GM19328 (cell line): ENCODE measurements around the gene OR4M1.
"Not testable (repeated sequence)": the region's sequence is repeated elsewhere in the genome, so short reads cannot be mapped to it uniquely, and the experiment has no call there.

Experiments
- ATAC-seq: cut with Tn5 transposase; IDR thresholded peaks from one replicate; pipeline ENCODE4 v1.9.1; 2021; ENCODE audit warnings: mild to moderate bottlenecking, moderate library complexity; ENCODE audit not compliant: unreplicated experiment

OR4M1 gene

GRCh38 chr14:19773204-19773603, at the start of gene OR4M1:
Gene OR4M1 (plus strand): TSS chr14:19773504. CDS start chr14:19780323, 6,819 bp downstream.
- ATAC-seq, result not testable (repeated sequence)

DNA sequence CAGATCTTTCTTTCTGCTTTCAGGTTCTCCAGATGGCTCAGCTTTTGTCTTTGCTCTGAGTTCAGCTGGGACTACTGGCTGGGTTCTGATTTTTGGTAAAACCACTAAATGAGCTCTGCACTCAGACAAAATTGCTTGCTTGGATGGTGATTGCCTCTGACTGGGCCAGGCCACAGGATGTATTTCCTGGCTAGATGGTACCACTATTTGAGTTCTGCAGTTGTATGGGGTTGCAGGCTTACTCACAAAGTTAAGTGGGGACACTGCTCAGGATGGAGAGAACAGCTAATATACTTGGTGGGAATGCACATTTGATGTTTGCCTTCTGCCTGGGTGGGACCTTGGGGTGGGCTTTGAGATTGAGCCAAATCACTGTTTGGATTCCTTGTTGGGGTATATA, 43.9 kb upstream of the OR4M1 start:
- no peak for ATAC-seq

- no peak for ATAC-seq
Observed at GRCh38 chr14:19729763-19730162, 43.5 kb upstream of the OR4M1 start.

DNA sequence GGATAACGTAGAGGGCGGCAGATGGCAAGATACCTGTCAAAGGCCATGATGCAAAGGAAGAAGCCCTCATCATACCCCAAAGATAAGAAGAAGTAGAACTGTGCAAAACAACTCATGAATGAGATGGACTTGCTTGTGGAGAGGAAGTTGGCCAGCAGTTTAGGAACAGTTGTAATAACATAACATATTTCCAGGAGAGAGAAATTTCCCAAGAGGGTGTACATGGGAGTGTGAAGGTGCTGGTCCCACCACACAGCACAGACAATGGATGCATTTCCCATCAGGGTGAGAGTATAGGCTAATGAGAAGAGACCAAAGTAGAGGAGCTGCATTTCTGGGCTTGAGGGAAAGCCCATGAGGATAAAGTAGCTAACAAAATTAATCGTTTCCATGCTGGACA, 39.4 kb upstream of the OR4M1 start:
- ATAC-seq, result not testable (repeated sequence)

DNA sequence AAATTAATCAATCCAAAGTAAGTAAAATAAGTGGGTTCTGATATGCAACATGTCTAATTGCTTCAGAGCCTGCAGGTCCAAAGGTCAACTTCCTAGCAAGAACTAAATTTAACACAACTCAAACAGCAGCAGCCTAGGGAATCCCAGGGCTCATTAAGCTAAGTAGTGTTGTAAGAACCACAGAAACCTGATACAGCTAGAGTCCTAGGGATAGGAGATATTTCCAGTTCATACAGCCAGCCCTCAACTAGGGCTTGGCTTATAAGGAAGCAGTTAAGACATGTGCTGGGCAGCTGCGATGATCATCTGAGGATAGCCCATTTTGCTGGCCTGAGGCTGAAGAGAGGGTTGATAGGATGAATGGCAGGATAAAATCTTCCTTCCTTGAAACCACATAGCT, 30.0 kb upstream of the OR4M1 start, which contains the start of gene OR4Q3:
OR4Q3 (plus strand) TSS at position 316 of the 400 bp plus-strand sequence.
- no peak for ATAC-seq

DNA sequence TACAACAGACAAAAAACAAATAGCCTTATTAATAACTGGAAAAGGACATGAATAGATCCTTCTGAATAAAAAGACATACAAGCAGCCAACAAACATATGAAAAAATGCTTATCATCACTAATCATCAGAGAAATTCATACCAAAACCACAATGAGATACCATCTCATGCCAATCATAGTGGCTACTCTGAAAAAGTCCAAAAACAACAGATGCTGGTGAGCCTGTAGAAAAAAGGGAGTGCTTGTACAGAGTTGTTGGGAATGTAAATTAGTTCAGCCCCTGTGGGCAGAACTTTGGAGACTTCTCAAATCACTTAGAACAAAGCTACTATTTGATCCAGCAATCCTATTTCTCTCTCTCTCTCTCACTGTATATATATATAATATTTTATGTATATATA, 21.0 kb upstream of the OR4M1 start:
- ATAC-seq, result not testable (repeated sequence)

- ATAC-seq, result no peak
Observed at GRCh38 chr14:19754172-19754571, 19.1 kb upstream of the OR4M1 start.

DNA sequence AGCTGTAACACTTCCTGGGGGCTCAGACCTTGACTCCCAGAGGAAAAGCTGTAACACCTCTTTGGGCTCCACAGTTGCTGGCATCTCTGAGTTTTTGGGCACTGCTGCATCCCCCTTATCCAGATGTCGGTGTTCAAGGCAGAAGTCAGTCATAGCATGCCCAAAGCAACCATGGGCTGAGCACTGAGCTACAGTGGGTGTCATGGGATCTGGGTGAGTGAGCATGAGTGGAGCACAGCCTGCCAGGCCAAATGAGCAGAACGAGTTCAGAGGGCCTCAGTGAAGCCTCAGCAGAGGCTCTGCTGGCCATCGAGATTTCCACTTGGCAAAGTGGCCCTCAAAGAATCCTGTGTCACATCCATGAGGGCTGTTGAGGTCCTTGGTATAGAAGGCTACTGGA, 1.8 kb upstream of the OR4M1 start:
- not testable (repeated sequence) for ATAC-seq

DNA sequence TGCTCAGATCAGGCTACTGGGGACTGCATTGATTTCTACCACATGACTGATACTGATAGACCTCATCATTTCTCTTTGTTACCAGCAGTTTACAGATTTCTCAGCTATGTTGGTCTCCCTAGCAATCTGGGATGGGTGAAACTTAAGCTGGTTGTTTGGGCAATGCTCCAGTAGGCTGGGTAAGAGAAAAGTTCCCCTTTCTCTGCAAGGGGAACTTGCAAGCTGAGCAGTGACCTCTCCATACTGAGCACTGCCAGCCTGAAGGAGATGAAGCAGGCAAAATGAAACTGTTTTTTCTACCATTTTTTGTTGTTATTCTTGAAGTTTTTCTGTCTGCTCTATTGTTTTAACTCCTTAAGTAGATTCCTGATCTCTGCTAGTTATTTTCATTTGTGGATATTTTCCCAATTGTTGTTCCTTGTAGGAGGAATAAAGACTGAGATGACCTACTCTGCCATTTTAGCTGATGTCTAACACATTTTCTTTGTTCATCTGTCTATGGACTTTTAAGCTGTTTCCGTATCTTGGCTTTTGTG, 1.3 kb upstream of the OR4M1 start:
- no peak for ATAC-seq

GRCh38 chr14:19772454-19772853, 850 bp upstream of the OR4M1 start:
- ATAC-seq, result not testable (repeated sequence)

DNA sequence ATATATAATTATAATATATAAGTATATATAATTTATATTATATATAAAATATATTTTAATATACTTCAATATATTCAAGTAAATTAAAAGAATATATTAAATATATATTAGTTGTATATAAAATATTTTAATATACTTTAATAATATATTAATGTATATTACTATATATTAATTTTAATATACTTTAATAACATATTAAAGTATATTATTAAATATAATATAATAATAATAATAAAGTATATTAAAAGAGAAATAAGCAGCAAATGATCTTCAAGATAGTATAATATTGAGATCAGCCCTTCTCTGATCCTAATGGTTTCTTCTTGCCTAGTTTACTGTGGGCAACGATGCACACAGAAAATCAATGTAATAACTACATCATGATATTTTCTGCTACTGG, 2.3 kb downstream of the OR4M1 start:
- no peak for ATAC-seq

DNA sequence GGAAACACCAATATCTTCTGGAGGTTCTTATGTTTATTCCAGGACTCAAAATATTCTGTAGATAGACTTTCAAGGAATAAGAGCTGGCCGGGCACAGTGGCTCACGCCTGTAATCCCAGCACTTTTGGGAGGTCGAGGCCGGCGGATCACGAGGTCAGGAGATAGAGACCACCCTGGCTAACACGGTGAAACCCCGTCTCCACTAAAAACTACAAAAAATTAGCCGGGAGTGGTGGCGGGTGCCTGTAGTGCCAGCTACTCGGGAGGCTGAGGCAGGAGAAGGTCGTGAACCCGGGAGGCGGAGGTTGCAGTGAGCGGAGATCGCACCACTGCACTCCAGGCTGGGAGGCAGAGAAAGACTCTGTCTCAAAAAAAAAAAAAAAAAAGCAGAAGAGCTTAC, 12.5 kb downstream of the OR4M1 start:
- ATAC-seq, result not testable (repeated sequence)

GRCh38 chr14:19787318-19787717, 14.0 kb downstream of the OR4M1 start:
- not testable (repeated sequence) for ATAC-seq

DNA sequence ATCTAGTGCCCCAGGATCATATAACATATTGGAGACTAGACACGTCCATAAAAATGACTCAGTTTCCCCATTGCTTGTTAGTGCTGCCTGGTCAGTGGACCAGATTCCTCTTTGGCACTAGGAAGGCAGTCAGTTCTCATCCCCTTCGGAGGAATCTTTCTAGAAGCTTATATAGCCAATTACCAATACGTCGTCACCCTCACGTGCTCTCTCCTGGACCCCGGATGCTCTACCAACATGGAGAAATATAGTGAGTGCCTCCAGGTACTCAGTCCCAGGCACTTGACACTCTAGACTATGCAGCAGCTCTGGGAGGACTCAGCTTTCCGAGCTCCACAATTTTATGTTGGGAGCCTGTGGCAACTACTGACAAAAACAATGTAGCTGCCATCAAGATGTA, 14.8 kb downstream of the OR4M1 start:
- ATAC-seq, result not testable (repeated sequence)

DNA sequence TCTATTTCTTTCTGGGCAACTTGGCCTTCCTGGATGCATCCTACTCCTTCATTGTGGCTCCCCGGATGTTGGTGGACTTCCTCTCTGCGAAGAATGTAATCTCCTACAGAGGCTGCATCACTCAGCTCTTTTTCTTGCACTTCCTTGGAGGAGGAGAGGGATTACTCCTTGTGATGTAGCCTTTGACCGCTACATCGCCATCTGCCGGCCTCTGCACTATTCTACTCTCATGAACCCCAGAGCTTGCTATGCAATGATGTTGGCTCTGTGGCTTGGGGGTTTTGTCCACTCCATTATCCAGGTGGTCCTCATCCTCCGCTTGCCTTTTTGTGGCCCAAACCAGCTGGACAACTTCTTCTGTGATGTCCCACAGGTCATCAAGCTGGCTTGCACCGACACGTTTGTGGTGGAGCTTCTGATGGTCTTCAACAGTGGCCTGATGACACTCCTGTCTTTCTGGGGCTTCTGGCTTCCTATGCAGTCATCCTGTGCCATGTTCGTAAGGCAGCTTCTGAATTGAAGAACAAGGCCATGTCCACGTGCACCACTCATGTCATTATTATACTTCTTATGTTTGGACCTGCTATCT, 23.3 kb downstream of the OR4M1 start:
- not testable (repeated sequence) for ATAC-seq

- no peak for ATAC-seq
Observed at GRCh38 chr14:19799880-19800279, 26.6 kb downstream of the OR4M1 start.

GRCh38 chr14:19800282-19801117, 27.2 kb downstream of the OR4M1 start:
- no peak for ATAC-seq

DNA sequence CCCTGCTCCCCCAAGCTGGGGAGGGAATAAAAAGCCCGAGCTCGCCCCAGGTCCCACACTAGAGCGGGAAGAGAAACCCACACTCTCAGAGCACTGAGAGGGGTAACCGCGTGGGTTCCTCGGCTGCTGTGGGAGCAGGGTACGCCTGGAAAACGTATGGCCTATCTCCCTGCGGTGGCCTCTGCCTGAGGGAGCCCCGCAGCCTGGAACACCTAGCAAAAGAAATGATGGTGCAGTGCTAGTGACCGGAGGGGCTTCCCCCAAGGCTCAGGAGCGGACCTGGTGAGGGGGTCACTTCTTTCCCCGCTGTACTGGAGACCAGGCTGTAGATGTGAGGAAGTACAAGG, 27.8 kb downstream of the OR4M1 start:
- ATAC-seq, result no peak

- ATAC-seq, result not testable (repeated sequence)
Observed at GRCh38 chr14:19803470-19803869, 30.2 kb downstream of the OR4M1 start, which contains the start of gene OR4N2. Gene OR4N2 (plus strand): TSS chr14:19803770. CDS start chr14:19827449, 23,679 bp downstream.

GRCh38 chr14:19813171-19813920, 40.0 kb downstream of the OR4M1 start:
- not testable (repeated sequence) for ATAC-seq

DNA sequence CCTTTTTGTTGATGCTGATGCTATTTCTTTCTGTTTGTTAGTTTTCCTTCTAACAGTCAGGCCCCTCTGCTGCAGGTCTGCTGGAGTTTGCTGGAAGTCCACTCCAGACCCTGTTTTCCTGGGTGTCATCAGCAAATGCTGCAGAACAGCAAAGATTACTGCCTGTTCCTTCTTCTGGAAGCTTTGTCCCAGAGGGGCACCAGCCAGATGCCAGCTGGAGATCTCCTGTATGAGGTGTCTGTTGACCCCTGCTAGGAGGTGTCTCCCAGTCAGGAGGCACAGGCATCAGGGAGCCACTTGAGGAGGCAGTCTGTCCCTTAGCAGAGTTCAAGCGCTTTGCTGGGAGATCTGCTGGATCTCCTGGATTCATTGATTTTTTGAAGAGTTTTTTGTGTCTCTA, 46.6 kb downstream of the OR4M1 start:
- ATAC-seq, result not testable (repeated sequence)
